ENCODE measurements around the gene TTC29.

TTC29 gene

GRCh38 chr4:146972036-146972435 lies 26.4 kb upstream of the TTC29 start:
- no peak overlapping the region for H3K4me3 ChIP-seq (ENCODE audit: low read depth, low read length)
- no peak for TF ChIP-seq CTCF (IDR thresholded peaks at IDR 0.05; ENCODE audit: control insufficient read depth, extremely low read depth, insufficient read depth)

GRCh38 chr4:146969126-146969525 lies 23.5 kb upstream of the TTC29 start:
- no peak for DNase-seq (ENCODE audit: low read depth)
- H3K4me3 ChIP-seq (ENCODE audit: low read depth, low read length) = no peak overlapping the region
- no peak for TF ChIP-seq CTCF (IDR thresholded peaks at IDR 0.05; ENCODE audit: control insufficient read depth, extremely low read depth, insufficient read depth)

More at GRCh38 chr4:146972036-146972435, 26.4 kb upstream of the TTC29 start:
- no peak for DNase-seq (ENCODE audit: low read depth)

- no peak overlapping the region for H3K4me3 ChIP-seq (ENCODE audit: low read depth, low read length)
- no peak for DNase-seq (ENCODE audit: low read depth)
- TF ChIP-seq CTCF (IDR thresholded peaks at IDR 0.05; ENCODE audit: control insufficient read depth, extremely low read depth, insufficient read depth) = no peak
Measured at GRCh38 chr4:146960634-146961033, 15.0 kb upstream of the TTC29 start.

- H3K4me3 ChIP-seq (ENCODE audit: low read depth, low read length) = no peak overlapping the region
- no peak for TF ChIP-seq CTCF (IDR thresholded peaks at IDR 0.05; ENCODE audit: control insufficient read depth, extremely low read depth, insufficient read depth)
- DNase-seq (ENCODE audit: low read depth) = no peak
Measured at GRCh38 chr4:146959692-146960091, 14.0 kb upstream of the TTC29 start.

GRCh38 chr4:146957237-146957636 lies 11.6 kb upstream of the TTC29 start:
- no peak for TF ChIP-seq CTCF (IDR thresholded peaks at IDR 0.05; ENCODE audit: control insufficient read depth, extremely low read depth, insufficient read depth)
- H3K4me3 ChIP-seq (ENCODE audit: low read depth, low read length) = no peak overlapping the region
- no peak for DNase-seq (ENCODE audit: low read depth)

GRCh38 chr4:146952896-146953295 lies 7.2 kb upstream of the TTC29 start:
- TF ChIP-seq CTCF (IDR thresholded peaks at IDR 0.05; ENCODE audit: control insufficient read depth, extremely low read depth, insufficient read depth) = no peak
- peak; percentile 71 for DNase-seq (ENCODE audit: low read depth)
- H3K4me3 ChIP-seq (ENCODE audit: low read depth, low read length) = no peak overlapping the region

- no peak for TF ChIP-seq CTCF (IDR thresholded peaks at IDR 0.05; ENCODE audit: control insufficient read depth, extremely low read depth, insufficient read depth)
- DNase-seq (ENCODE audit: low read depth) = no peak
- H3K4me3 ChIP-seq (ENCODE audit: low read depth, low read length) = no peak overlapping the region
Measured at GRCh38 chr4:146949559-146949958, 3.9 kb upstream of the TTC29 start.
